HG02970 (cell line): ENCODE results near the gene TUBB6.
A peak's percentile ranks its signal among the peaks of the same experiment; 100 is the strongest.

ENCODE experiments used
- ATAC-seq: cut with Tn5 transposase; IDR thresholded peaks from one replicate; pipeline ENCODE4 v1.9.1; 2021; ENCODE audit warnings: mild to moderate bottlenecking, moderate library complexity, moderate number of reproducible peaks; ENCODE audit not compliant: unreplicated experiment, low FRiP score

Gene TUBB6

DNA sequence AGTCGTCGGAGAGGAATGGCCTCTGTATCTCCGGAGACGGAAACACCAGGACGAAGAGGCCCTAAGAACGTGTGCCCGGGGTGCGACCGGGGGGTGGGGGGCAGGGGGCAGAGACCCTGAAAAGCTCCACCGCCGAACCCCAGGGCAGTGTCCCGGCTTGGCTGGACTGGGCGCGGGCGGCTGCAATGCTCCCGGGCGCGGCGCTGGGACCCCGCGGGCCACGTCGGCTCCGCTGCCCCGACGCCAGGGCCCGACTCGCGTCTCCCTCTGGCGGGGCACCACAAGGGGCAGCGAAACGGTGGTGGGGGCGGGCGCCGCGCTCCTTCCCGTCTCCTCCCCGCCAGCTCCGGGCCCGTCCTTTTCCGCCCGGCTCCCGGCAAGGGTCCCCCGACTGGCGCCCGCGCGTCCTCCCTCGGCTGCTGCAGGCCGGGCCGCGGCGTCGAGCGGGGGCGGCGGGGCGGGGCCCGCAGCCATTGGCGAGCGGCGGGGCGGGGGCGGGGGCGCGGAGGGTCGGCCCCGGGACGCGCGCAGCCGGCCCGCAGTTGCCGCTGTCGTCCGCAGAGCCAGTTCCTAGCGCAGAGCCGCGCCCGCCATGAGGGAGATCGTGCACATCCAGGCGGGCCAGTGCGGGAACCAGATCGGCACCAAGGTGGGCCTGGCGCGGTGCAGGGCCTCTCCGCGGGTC, at the start of gene TUBB6:
Gene TUBB6 (plus strand): TSS at position 541 of the 685 bp plus-strand sequence. CDS start 52 bp downstream, at position 593.
- ATAC-seq, result peak; percentile 55

DNA sequence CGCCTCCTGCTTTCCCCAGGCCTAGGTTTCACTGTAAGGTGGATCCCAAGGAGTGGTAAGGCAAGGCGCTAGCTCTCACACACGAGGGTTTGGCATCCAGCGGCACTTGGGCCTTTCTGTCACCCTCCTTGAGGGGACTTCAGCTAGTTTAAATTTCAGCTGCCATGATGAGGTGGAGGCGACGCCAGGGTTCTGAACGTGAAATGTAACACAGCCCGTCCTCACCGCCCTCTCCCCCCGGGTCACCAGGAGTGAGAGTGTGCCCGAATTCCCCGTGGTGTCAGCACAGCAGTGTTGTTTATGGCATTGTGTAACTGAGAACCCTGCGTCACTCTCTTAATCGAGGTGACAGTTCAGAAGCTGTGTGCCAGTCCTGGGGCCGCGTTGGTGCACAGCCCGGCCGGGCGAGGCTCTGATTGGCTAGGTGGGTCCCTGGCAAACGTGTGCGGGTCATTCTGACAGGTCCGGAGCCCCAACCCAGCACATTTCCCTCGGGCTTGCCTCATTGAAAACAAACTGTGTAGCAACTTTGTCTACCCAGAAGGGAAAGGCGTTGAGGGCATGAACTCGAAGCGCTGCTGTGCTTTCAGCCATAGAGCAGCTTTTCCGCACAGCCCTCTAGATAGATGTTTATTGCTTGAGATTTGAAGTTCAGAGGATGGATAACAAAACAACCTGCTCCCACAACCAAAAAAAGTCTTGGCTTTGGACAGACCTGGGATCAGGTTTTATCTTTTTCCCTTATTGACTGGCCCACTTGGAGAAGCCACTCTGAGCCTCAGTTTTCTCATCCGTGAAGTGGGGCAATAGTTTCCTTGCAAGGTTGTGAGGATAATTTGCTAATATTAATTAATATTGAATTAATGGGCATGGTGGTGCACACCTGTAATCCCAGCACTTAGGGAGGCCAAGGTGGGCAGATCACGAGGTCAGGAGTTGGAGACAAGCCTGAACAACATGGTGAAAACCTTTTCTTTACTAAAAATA, 49.0 kb upstream of the TUBB6 start:
- ATAC-seq, result no peak

DNA sequence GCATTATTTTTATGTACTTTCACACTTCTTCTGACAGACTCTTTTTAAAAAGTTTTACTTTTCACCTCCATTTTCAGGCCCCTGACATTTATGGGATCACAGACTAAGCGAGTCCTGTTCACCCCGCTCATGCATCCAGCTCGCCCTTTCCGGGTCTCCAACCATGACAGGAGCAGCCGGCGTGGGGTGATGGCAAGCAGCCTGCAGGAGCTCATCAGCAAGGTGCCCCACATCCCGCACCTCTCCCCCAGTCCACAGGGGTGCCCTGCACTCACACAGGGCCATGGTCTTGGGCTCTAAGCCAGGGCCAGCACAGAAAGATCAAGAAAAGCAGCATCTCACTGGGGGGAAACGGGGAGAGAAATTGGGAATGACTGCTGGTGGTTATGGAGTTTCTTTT, 45.3 kb upstream of the TUBB6 start:
- no peak for ATAC-seq

DNA sequence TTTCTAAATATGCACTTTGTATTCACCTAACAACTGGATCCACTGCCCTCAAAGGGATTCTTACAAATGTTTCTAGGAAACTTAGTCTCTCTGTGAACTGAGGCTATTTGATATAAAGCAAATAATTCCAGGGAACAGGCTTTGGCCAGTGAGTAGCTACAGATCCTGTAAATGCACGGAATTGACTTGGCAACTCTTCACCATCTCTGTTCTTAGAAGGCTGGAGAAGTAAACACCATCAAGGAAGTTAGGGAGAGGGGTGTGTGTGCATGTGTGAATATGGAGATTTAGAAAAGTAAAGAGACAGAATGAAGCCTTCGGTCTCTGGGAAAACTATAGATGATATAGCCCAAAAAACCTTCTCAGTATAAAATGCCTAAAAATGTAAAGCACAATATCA, 43.2 kb upstream of the TUBB6 start:
- ATAC-seq, result no peak

DNA sequence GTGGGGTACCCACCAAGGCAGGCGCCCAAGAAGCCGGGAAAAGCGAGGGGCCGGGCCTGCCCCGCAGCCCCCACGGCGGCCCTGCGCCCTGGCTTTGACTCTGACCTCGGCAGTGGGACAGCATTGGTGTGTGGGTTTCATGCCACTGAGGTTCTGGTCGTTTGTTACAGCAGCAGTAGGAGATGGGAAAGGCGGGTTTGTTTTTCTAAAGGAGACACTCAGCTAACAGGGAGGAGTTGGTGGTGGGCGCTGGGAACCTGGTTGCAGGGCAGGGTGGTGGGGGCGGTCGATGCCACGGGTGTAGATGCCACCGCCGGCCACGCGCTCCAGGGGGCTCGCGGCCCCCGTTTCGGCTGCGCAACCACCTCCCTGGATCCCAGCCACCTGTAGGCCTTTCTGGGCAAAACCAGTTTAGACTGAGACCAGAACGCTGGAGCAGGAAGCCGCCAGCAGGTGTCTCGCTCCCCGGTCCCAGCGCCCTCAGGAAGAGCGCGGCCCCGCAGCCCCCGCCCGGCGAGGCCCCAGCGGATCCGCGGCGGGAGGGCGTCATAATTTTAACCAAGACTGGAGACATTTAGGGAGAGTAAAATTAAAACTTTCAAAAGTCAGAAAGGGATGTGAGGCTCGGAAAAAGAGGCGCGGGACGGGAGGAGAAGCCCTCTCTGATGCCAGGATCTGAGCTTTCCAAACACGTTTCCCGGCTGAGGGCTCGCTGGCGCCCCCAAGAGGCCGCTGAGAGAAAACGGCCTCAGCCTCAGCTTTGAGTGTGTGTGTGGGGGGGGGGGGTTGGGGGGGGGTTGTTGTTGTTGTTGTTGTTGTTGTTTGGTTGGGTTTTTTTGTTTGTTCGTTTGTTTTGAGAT, 36.4 kb upstream of the TUBB6 start:
- no peak for ATAC-seq

DNA sequence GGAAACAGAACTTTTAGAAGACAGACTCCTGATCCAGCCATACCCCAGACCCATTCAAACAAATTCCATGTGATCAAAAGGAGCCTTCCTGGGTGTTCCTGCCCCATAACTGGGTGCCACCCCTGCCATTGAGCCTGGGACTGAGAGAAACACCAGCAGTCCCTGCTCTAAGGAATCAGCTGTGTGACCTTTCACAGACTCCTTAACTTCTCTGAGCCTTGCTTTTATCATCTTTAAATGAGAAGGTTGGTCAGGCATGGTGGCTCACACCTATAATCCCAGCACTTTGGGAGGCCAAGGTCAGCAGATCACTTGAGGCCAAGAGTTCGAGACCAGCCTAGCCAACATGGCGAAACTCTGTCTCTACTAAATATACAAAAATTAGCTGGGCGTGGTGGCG, 33.2 kb upstream of the TUBB6 start:
- no peak for ATAC-seq

DNA sequence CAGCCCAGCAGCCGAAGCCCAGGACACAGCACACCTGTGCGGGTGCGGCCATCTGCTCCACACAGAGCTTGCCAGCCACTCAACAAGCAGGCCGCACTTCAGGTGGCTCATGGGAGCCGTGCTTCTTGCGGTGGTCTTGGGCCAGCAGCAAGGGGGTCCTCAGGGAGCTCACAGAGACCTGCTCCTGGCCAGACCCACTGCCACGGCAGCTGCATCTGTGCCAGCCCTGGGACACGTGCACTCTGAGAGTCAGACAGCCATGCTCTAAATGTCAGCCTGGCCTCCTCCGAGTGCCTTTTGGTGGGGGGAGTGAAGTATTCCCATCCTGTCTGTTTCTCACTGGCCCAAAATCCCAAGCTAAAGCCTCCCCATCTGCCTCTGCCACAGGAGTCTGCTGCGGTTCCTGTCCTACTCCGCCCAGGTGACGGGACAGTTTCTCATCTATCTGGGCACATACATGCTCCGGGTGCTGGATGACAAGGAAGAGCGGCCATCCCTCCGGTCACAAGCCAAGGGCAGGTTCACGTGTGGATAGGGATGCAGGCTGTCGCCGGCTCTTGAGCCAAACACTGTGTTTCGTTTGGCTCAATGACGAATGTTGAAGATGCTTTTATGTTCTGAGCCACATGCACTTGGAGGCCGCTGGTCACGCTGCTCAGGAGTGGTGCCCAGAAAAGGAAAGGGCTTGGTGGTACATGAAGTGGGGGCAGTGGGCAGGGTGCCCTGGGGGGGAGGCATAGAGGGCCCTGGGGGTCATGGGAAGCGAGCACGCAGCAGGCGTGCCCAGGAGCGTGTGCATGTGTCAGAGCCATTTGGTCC, 31.1 kb upstream of the TUBB6 start:
- no peak for ATAC-seq

DNA sequence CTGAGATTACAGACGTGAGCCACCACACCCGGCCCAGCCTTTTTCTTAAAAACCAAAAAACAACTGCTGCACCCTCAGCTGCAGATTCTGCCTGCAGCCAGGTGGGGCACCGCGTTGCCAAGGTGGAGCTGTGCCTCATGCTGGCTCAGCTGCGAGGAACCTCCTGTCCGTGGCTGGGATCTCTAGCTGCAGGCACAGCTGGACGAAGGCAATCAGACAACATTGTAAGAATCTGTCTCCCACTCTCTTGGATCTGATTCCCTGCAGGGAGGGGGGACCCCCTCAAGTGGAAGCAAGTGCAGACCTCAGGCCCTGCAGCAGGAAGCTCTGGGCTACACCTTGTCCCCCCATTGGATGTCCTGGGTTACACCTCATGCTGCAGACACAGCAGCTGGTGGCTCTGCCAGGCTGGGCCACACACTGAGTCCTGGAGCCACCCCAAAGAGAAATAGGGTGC, 29.8 kb upstream of the TUBB6 start:
- no peak for ATAC-seq

DNA sequence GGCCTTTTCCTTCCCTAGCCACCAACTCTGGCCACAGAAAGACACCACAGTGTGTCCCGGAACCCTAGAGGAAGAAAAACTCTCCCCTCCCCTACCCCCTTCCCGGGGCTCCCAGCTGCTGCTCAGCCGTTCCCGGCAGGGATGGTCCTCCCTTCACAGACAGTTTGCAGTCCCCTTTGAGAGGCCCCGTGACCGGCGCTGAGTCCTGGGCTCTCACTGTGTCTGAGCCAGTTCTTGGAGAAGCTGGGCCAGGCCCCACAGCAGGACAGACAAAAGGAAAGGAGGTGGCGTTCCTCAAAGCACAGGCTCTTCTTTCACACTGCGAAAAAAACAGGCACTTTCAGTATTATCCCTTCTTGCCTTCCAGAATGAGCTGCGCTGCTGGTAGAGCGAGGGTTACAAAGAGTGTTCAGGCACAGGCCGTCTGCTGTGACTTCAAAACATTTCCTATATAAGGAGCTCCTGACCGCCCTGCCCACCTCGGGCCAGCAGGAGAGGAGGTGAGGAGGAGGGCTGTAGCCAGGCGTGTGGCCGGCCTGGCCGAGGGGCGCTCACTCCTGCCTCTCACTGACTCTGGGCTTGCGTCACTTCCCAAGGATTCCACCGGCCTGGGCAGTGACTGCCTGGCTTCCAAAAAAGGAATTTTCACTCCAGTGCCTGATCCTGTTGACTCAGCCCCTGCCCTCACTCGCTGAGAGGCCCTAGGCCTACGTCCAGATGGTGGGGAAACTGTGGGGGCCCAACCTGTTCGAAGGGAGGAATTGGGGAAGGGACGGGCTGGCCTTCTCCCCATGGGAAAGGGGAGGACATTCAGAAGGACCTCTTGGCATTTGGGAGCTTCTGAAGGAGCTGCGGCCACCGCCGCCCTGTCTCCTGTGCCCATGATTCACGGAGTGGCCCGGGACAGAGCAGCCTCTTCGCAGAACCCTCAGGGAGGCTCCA, 29.0 kb upstream of the TUBB6 start:
- no peak for ATAC-seq

DNA sequence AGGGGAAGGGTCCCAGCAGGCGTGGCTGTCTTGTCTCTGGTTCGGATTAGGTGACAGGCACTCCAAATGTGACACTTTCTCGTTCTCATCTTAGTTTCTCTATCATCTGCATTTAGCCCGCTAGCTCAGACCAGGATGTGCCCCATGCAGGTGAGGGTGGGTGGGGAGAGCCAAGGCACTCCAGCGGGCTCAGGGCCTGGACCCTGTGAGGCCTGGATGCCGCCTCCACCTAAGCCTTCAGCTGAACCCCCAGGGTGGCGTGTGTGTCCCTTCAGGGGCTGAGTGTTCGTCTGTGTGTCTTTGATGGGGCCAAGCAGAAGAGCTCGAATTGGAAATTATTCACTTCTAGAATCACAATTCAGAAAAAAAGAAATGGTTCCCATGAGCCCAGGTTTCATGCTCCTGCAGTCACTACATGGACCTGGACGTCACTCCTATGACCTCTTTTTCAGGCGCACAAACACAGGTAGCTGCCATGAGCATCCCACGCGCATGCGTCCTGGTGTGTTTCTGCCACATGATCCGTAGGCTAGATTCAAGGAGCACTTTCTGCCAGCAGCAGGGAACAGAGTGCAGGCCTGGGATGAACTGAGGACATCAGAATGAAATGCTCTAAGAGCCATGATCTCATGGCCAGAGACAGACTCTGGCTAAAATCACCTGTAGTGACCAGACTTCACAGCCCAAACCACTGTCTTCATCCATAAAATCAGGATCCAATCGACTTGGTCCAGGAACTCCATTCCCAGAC, 28.1 kb upstream of the TUBB6 start:
- ATAC-seq, result no peak

DNA sequence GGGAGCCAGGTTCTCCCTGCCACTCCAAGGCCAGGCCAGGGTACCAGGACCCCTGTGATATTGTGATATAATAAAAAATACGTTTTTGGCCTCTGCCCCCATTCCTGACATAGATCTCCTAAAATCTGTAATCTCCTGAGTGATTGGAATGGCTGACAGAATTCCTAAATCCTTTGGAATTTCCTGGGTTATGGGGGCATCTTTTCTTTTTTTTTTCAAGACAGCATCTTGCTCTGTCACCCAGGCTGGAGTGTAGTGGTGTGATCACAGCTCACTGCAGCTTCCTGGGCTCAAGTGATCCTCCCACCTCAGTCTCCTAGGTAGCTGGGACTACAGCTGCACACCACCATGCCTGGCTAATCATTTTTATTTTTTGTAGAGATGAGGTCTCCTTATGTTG, 26.2 kb upstream of the TUBB6 start:
- no peak for ATAC-seq

DNA sequence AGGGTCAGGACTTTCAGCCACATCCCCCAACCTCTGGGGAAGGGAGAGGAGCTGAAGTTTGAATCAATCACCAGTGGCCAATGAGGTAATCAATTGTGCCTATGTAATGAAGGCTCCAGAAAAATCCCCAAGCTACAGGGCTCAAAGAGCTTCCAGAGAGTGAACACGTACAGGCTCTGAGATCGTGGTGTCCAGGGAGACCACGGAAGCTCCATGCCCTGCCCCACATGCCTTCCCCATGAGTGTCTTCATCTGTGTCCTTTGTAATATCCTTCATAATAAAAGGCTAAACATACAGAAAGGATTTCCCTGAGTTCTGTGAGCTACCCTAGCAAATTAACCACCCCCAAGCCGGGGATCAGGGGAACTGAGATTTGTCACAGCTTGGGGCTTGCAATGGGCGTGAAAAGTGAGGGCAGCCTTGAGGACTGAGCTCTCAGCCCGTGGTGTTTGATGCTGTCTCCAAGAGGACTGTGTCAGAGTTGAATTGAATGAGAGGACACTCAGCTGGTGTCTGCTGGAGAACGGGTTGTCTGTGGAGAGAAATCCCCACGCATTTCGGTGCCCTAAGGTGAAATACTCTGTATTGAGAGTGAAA, 25.5 kb upstream of the TUBB6 start:
- no peak for ATAC-seq

DNA sequence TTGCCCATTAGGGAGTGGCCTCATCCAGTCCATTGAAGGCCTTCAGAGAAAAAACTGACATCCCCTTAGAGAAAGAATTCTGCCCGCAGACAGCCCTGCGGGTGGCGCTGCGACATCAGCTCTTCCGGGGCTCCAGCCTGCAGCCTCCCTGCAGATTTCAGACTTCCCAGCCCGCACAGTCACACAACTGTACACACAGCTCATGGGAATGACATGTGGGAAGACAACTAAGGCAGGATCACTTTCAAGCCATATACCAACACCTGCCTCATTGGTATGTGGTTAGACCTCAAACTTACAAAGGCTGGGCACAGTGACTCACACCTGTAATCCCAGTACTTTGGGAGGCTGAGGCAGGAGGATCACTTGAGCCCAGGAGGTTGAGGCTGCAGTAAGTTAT, 24.8 kb upstream of the TUBB6 start:
- no peak for ATAC-seq

DNA sequence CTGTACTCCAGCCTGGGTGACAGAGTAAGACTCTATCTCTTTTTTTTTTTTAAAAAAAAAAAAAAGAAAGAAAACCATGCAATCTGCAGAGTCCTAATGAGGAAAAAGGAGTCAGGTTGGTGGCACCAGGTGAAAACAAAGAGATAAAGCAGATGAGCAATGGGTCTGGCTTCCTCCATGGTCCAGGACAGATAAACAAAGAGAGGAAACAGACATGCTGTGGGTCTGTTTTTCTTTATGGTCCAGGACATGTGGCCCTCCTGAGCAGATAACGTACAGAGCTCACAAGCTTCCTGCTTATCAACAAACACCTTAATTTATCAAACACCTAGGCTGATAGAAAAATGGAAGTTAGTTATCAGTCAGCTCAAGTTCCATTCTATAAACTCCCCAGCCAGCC, 24.4 kb upstream of the TUBB6 start:
- no peak for ATAC-seq

DNA sequence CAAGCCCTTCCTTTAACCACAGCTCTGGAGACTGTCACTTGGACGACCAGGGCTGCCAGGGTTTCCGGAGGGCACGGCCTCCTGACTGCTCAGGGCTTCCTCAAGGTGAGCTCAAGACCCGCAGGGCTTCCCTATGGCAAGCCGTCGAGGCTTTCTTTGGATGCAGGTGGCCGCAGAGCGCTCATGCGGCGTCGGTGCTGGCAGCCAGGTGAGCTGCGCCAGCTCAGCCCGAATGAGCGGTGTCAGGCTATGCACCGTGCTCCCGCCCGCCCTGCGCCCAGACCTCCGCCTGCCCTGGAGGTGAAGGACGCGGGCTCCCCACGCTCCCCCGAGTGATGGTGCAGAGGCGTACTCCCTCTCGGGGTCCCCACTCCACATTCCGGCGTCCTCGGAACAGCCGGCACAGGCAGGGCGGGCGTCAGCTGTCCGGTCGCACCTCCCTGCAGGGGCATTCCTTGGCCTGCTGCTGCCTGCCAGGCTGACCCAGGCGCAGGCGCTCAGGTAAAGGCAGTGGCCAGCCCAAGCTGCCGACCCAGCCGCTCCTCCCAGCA, 20.8 kb upstream of the TUBB6 start:
- no peak for ATAC-seq

DNA sequence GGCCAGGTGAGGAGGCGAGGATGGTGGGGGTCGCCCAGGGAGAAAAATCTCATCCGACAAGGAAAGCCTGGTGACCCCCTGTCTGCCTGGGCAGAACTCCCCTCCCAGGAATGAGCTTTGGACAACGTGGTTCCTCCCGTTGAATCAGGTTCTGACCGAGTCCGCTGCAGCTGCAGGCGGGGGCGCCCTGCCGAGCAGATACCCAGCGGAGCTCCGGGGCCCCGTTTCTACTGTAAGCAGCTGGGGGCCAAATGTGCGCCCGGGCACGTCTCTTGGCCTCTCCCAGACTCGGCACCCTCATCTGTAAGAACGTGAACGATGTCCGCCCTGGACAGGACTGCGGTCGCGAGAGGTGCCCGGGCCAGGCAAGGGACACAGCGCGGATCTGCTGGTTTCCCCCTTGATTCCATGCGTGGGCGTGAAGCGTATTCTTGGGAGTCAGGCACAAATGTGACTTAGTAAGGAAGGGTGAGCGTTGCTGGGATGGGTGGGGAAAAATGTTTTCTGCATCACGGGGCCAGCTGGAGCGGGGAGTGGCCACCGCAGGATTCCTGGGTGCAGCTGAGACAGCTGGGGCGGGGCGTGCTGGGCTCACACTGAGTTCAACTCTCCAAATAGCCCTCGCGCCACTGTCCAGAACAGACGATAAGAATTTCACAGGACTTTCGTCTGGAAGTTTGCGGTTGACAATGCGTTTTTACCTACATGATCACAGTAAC, 20.2 kb upstream of the TUBB6 start:
- ATAC-seq, result no peak

DNA sequence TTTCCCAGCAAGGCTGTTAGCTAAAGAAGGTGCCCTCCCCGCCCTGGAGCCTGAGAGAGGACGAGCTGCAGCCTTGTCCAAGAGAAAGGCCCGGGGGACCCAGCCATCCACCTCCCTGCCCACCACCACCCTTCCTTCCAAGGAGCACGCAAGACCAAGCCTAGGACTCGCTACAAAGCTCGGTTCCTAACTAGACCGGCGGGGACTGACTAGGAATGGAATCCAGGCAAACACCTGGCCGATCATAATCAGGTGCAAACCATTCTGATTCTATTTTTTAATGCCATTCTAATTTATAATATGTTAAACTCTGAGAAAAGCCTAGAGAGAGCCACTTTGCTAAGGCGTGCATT, 19.7 kb upstream of the TUBB6 start:
- no peak for ATAC-seq
